AG10803 (cell line): Measurements from ENCODE around the gene BOLA1.
"Not testable (repeated sequence)": the region's sequence is repeated elsewhere in the genome, so short reads cannot be mapped to it uniquely, and the experiment has no call there.

Experiments
- DNase-seq: peaks from one replicate; pipeline ENCODE4 v3.0.0; 2010; ENCODE audit warnings: low read depth
- H3K4me3 ChIP-seq: 2 replicates; pipeline ENCODE4 v1.5.1; 2011; ENCODE audit warnings: mild to moderate bottlenecking, low read length, control low read depth
- CTCF ChIP-seq: conservative IDR thresholded peaks from 2 replicates; pipeline ENCODE4 v1.5.1; 2011; ENCODE audit warnings: mild to moderate bottlenecking, low read length, control low read depth, inconsistent platforms

The BOLA1 gene

DNA sequence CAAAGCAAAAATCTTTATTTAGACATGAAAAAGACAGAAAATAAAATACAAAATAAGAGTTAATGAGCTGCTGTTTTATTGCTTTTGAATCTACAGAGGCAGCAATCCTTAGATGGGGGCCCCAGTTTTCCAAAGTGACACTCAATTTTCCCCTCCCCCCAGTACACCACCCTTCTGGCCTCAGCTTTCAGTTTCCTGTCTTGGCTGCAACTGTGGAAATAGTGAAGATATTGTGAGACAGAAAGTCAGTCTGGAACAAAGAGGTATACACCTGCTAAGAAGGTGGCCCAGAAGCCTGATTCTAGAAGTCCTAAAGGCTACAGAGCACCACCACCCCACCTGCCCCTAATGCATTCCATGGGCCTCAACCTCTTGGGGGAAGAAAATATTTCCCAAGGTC, 38.4 kb downstream of the BOLA1 start:
- no peak overlapping the region for H3K4me3 ChIP-seq
- no peak for DNase-seq

GRCh38 chr1:149938668-149939003, 39.3 kb downstream of the BOLA1 start:
- not testable (repeated sequence) for DNase-seq
- peak overlapping the region; percentile 45 for H3K4me3 ChIP-seq

More for the DNA sequence above, 38.4 kb downstream of the BOLA1 start:
- no peak for TF ChIP-seq CTCF

DNA sequence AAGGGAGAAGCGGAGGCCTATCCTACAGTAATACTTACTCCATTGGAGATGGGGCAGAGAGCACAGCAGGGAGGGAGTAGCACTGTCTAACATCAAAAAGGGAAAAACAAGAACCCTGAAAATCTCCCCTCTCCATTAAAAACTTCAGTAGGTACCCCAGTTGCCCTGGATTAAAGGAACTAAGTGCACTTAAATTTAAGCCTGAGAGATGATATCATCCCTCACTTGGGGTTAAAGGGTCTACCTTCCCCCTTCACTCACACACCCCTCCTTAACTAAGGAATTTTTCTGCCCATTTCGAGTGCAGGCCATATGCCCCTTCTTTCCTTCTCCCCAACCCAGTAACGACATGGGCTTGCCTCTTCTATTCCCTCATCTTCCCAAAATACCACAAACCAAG, 41.1 kb downstream of the BOLA1 start:
- TF ChIP-seq CTCF: no peak
- no peak for DNase-seq
- no peak overlapping the region for H3K4me3 ChIP-seq

DNA sequence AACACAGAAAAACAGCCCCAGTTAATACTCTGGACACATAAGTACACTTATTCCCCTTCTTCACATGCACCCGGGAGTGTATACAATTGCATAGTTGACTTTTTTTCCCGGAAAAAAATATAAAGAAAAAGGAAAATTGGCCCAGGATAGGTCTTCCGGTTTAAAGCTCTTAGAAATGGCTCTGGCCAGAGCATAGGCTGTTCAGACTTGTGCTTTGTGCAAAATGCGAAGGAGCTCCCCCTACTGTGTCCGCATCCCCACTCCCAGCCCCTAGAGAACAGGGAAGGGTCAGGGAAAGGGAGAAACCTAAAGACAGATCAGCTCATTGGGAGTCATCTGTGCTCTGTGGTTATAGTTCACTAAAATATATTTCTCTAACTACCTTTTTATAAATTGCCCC, 42.8 kb downstream of the BOLA1 start:
- DNase-seq: no peak
- TF ChIP-seq CTCF: peak; percentile 35
- H3K4me3 ChIP-seq: no peak overlapping the region

DNA sequence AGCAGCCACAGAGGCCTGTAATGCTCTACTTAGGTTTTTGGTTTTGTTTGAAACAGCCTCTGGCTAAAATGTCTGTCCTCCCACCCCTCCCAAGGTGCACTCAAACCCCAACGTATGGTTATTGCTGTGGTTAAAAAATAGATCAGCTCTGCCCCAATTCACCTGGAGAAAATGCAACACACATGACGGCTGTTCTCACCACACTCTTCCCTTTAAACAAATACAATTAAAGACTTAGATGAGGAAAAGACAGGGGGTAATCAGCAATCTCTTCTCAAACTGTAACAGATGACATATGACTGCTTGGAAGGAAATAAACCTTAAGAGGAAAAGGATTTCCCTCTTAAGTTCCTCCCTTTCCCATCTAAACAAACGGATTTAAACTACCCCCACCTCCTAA, 43.5 kb downstream of the BOLA1 start:
- no peak for DNase-seq
- H3K4me3 ChIP-seq: no peak overlapping the region
- no peak for TF ChIP-seq CTCF

DNA sequence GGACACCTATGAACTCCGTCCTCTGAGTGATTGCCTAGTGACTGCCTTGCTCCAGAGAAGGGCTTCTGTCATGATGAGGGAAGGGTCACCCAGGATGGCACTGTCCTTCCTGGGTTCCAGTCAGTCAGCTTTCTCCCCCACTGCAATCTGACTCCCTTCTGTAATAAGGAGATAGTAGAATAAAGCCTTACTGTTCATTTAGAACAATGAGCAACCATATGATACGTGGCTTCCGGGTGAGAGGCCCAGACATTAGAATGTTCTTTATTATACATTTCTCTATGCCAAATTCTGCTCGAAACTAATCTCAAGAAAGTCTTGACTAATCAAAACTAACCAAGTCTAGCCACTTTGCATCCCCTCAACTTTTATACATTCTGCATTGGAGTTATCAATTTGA, 45.8 kb downstream of the BOLA1 start:
- TF ChIP-seq CTCF: no peak
- no peak for DNase-seq
- H3K4me3 ChIP-seq: no peak overlapping the region

DNA sequence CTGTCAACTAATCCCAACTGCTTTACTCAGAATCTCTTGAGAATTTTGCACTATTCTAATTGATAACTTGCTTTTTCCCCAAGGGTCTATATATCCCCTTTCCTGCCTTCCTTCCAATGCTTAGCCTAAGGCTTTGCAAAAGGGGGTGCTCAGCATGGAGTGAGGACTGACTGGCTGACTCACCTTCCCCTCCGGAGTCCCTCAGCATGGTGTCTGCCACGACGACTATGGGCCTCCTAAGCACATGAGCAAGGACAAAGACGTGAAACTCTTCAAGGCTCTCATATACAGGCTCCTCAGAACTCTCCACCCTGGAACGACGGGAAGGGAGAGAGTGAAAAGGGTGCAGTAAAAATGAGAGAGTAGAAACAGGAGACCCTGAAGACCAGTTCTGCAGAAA, 50.5 kb downstream of the BOLA1 start:
- no peak overlapping the region for H3K4me3 ChIP-seq
- TF ChIP-seq CTCF: no peak
- DNase-seq: no peak
